SK-N-SH (cell line): Measurements from ENCODE around the gene SORBS2.

Source experiments
- EZH2phosphoT487 ChIP-seq: fragments of 200-600 bp; sonication (generic); IDR thresholded peaks from 2 replicates; pipeline ENCODE4 v1.6.1; 2017; ENCODE audit warnings: low read depth, mixed run types, mild to moderate bottlenecking, antibody characterized with exemption, moderate library complexity, borderline replicate concordance
- GABPA ChIP-seq: IDR thresholded peaks from 2 replicates; pipeline ENCODE4 v1.4.0; 2012; ENCODE audit warnings: low read depth, mild to moderate bottlenecking
- PBX3 ChIP-seq: IDR thresholded peaks from 2 replicates; pipeline ENCODE4; 2012
- POLR2AphosphoS5 ChIP-seq: IDR thresholded peaks from 2 replicates; pipeline ENCODE4 v1.6.1; 2012; ENCODE audit warnings: low read depth, low read length
- RAD21 ChIP-seq: IDR thresholded peaks from 2 replicates; pipeline ENCODE4 v1.6.1; 2012; ENCODE audit warnings: mild to moderate bottlenecking, low read length
- TF ChIP-seq, protein P1 (sequence below): fragments of 200-600 bp; sonication (generic); IDR thresholded peaks from 2 replicates; pipeline ENCODE4 v1.6.1; 2017; ENCODE audit warnings: antibody characterized with exemption, mild to moderate bottlenecking, moderate library complexity
- TF ChIP-seq, protein P2 (sequence below): IDR thresholded peaks from 2 replicates; pipeline ENCODE4 v1.6.1; 2012; ENCODE audit warnings: mild to moderate bottlenecking, low read depth, low read length, moderate library complexity

GRCh38 chr4:185764876-185765275 is 47.1 kb downstream of the SORBS2 start:
- no peak for TF ChIP-seq EZH2phosphoT487
- TF ChIP-seq POLR2AphosphoS5, result no peak
- TF ChIP-seq, protein P1, sequence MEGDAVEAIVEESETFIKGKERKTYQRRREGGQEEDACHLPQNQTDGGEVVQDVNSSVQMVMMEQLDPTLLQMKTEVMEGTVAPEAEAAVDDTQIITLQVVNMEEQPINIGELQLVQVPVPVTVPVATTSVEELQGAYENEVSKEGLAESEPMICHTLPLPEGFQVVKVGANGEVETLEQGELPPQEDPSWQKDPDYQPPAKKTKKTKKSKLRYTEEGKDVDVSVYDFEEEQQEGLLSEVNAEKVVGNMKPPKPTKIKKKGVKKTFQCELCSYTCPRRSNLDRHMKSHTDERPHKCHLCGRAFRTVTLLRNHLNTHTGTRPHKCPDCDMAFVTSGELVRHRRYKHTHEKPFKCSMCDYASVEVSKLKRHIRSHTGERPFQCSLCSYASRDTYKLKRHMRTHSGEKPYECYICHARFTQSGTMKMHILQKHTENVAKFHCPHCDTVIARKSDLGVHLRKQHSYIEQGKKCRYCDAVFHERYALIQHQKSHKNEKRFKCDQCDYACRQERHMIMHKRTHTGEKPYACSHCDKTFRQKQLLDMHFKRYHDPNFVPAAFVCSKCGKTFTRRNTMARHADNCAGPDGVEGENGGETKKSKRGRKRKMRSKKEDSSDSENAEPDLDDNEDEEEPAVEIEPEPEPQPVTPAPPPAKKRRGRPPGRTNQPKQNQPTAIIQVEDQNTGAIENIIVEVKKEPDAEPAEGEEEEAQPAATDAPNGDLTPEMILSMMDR, result no peak
- no peak for TF ChIP-seq GABPA
- no peak for TF ChIP-seq PBX3
- TF ChIP-seq, protein P2, sequence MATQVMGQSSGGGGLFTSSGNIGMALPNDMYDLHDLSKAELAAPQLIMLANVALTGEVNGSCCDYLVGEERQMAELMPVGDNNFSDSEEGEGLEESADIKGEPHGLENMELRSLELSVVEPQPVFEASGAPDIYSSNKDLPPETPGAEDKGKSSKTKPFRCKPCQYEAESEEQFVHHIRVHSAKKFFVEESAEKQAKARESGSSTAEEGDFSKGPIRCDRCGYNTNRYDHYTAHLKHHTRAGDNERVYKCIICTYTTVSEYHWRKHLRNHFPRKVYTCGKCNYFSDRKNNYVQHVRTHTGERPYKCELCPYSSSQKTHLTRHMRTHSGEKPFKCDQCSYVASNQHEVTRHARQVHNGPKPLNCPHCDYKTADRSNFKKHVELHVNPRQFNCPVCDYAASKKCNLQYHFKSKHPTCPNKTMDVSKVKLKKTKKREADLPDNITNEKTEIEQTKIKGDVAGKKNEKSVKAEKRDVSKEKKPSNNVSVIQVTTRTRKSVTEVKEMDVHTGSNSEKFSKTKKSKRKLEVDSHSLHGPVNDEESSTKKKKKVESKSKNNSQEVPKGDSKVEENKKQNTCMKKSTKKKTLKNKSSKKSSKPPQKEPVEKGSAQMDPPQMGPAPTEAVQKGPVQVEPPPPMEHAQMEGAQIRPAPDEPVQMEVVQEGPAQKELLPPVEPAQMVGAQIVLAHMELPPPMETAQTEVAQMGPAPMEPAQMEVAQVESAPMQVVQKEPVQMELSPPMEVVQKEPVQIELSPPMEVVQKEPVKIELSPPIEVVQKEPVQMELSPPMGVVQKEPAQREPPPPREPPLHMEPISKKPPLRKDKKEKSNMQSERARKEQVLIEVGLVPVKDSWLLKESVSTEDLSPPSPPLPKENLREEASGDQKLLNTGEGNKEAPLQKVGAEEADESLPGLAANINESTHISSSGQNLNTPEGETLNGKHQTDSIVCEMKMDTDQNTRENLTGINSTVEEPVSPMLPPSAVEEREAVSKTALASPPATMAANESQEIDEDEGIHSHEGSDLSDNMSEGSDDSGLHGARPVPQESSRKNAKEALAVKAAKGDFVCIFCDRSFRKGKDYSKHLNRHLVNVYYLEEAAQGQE, result no peak
- no peak for TF ChIP-seq RAD21
